PC-3 (cell line): ENCODE results near the gene P2RY11. TPM values are rescaled to one million over a fixed set of nuclear protein-coding genes. Genes with fewer than 3 reads are reported as not detected.

Experiments
- ATAC-seq: fragments of 200-7000 bp; cut with Tn5 transposase; 2 replicates; pipeline ENCODE4 v1.9.1; 2020; ENCODE audit warnings: mild to moderate bottlenecking, moderate library complexity
- BruUV-seq: library from RNA; stranded (reverse); fragments of 400-500 nt; replicated peaks from 2 replicates; lab custom pipeline; 2021; lab: Mats Ljungman, UMichigan
- CTCF ChIA-PET: fragments of 300-600 bp; sonication (Branson Sonifier 250); formaldehyde crosslinking; loops from one replicate; lab custom pipeline; 2022; ENCODE audit warnings: antibody characterized with exemption; lab: Charles Lee
- POLR2A ChIA-PET: fragments of 300-600 bp; sonication (Branson Sonifier 250); formaldehyde crosslinking; loops from one replicate; lab custom pipeline; 2022; ENCODE audit warnings: antibody characterized with exemption; ENCODE audit not compliant: unreplicated experiment; lab: Charles Lee
- DNase-seq: peaks from one replicate; pipeline ENCODE4 v3.0.0-alpha.2; 2015
- H2AFZ ChIP-seq: fragments of 300-600 bp; sonication (generic); 2 replicates; pipeline ENCODE4 v1.6.0; 2016; ENCODE audit warnings: antibody characterized with exemption, low read length
- H3F3A ChIP-seq: fragments of 300-600 bp; sonication (generic); one replicate; pipeline ENCODE4 v1.6.0; 2017; ENCODE audit warnings: antibody characterized with exemption, low read length, control low read depth, mild to moderate bottlenecking; ENCODE audit not compliant: unreplicated experiment
- H3K27ac ChIP-seq: fragments of 300-600 bp; sonication (generic); 2 replicates; pipeline ENCODE4 v1.5.1; 2016; ENCODE audit warnings: mild to moderate bottlenecking, low read length
- H3K27me3 ChIP-seq: fragments of 300-600 bp; sonication (generic); 2 replicates; pipeline ENCODE4 v1.6.1; 2016; ENCODE audit warnings: low read length, mixed read lengths
- H3K36me3 ChIP-seq: fragments of 300-600 bp; sonication (generic); 2 replicates; pipeline ENCODE4 v1.6.1; 2016; ENCODE audit warnings: low read depth, mixed run types, low read length, mixed read lengths
- H3K4me1 ChIP-seq: fragments of 300-600 bp; sonication (generic); 2 replicates; pipeline ENCODE4 v1.5.1; 2016; ENCODE audit warnings: low read length; ENCODE audit not compliant: insufficient read depth
- H3K4me2 ChIP-seq: fragments of 300-600 bp; sonication (generic); 2 replicates; pipeline ENCODE4 v1.6.0; 2016; ENCODE audit warnings: low read length
- H3K4me3 ChIP-seq: fragments of 300-600 bp; sonication (generic); 2 replicates; pipeline ENCODE4 v1.5.1; 2016; ENCODE audit warnings: mild to moderate bottlenecking, low read length, mixed read lengths
- H3K79me2 ChIP-seq: fragments of 300-600 bp; sonication (generic); 2 replicates; pipeline ENCODE4 v1.6.1; 2017; ENCODE audit warnings: low read length, mixed read lengths
- H3K9ac ChIP-seq: fragments of 300-600 bp; sonication (generic); 2 replicates; pipeline ENCODE4 v1.6.0; 2016; ENCODE audit warnings: mild to moderate bottlenecking, low read length
- H3K9me2 ChIP-seq: fragments of 300-600 bp; sonication (generic); replicated peaks from 2 replicates; pipeline ENCODE4 v1.6.1; 2016; ENCODE audit warnings: mixed run types, low read length, mixed read lengths
- H3K9me3 ChIP-seq: fragments of 300-600 bp; sonication (generic); 2 replicates; pipeline ENCODE4 v1.6.1; 2016; ENCODE audit warnings: low read length, mixed read lengths
- H4K20me1 ChIP-seq: fragments of 300-600 bp; sonication (generic); 2 replicates; pipeline ENCODE4 v1.6.1; 2016; ENCODE audit warnings: low read length, mixed read lengths
- CTCF ChIP-seq: fragments of 300-600 bp; sonication (generic); conservative IDR thresholded peaks from 2 replicates; pipeline ENCODE4 v1.5.1; 2017; ENCODE audit warnings: antibody characterized with exemption, low read depth, mild to moderate bottlenecking, low read length
- EZH2 ChIP-seq: fragments of 300-600 bp; sonication (generic); IDR thresholded peaks from one replicate; pipeline ENCODE4 v1.6.1; 2017; ENCODE audit warnings: antibody characterized with exemption, mild to moderate bottlenecking, low read length; ENCODE audit not compliant: unreplicated experiment
- EZH2phosphoT487 ChIP-seq: fragments of 300-600 bp; sonication (generic); IDR thresholded peaks from 2 replicates; pipeline ENCODE4 v1.6.1; 2018; ENCODE audit warnings: mild to moderate bottlenecking, antibody characterized with exemption, low read length, borderline replicate concordance
- intact Hi-C: fragments of 100-400 bp; cut with micrococcal nuclease; formaldehyde crosslinking; loops from 2 replicates; pipeline ENCODE4 v1.9.0; 2023
- total RNA-seq: library from RNA; depleted of rRNA; stranded (reverse); fragments of >200 nt; gene quantifications from 2 replicates; pipeline ENCODE4 v1.2.3, GENCODE V29; 2014

P2RY11 gene
- total RNA-seq, 1 experiment from 2014 or later = 11.1 TPM

GRCh38 chr19:10151521-10151920, 40.0 kb downstream of the P2RY11 start:
- intact Hi-C loops = no loop called here
- no peak overlapping the region for H2AFZ ChIP-seq
- DNase-seq (no peak), ATAC-seq (no peak)
- no peak for TF ChIP-seq EZH2
- no peak for TF ChIP-seq EZH2phosphoT487
- TF ChIP-seq CTCF = no peak
- no peak overlapping the region for H3K4me3 ChIP-seq
- H3K27me3 ChIP-seq = no peaks in the 10 kb centered on the region
- H3K4me1 ChIP-seq = no peaks in the 10 kb centered on the region
- peaks cover 80% of the 10 kb centered on the region for H3K36me3 ChIP-seq
- no peak overlapping the region for H3K27ac ChIP-seq
- no peaks in the 10 kb centered on the region for H3K9me3 ChIP-seq
- 0 out of 2 replicates have a peak, but pooled peaks cover 6% of the 10 kb centered on the region for H4K20me1 ChIP-seq
- no peaks in the 10 kb centered on the region for H3K9me2 ChIP-seq
- H3K79me2 ChIP-seq = no peaks in the 10 kb centered on the region
- ChIA-PET POLR2A (no interaction called here), CTCF (no interaction called here)
- H3F3A ChIP-seq = no peaks in the 10 kb centered on the region
- no peak overlapping the region for H3K9ac ChIP-seq
- no TSS peak for BruUV-seq
- no peak overlapping the region for H3K4me2 ChIP-seq

GRCh38 chr19:10152100-10152499, 40.6 kb downstream of the P2RY11 start:
- ChIA-PET CTCF (no interaction called here), POLR2A (no interaction called here)
- Histone ChIP-seq H2AFZ (no peak overlapping the region), H3K9ac (no peak overlapping the region), H3K4me1 (no peaks in the 10 kb centered on the region), H3K79me2 (no peaks in the 10 kb centered on the region), H3K4me3 (no peak overlapping the region), H3K36me3 (peaks cover 82% of the 10 kb centered on the region), H3K9me3 (no peaks in the 10 kb centered on the region), H3K9me2 (no peaks in the 10 kb centered on the region), H3K4me2 (no peak overlapping the region), H3F3A (no peaks in the 10 kb centered on the region), H3K27ac (no peak overlapping the region), H3K27me3 (no peaks in the 10 kb centered on the region), H4K20me1 (0 out of 2 replicates have a peak, but pooled peaks cover 6% of the 10 kb centered on the region)
- intact Hi-C loops = no loop called here
- BruUV-seq = no TSS peak
- TF ChIP-seq CTCF (no peak), EZH2 (no peak), EZH2phosphoT487 (no peak)
- ATAC-seq (no peak; the same call in 1 of the 2 replicates), DNase-seq (no peak)

GRCh38 chr19:10155839-10156238, 44.3 kb downstream of the P2RY11 start:
- no peak overlapping the region for H3K9ac ChIP-seq
- intact Hi-C loops = no loop called here
- no peaks in the 10 kb centered on the region for H3K4me1 ChIP-seq
- no peak for TF ChIP-seq EZH2
- TF ChIP-seq CTCF = peak; percentile 36
- H3K27ac ChIP-seq = no peak overlapping the region
- H3K4me3 ChIP-seq = no peak overlapping the region
- 0 out of 2 replicates have a peak, but pooled peaks cover 6% of the 10 kb centered on the region for H4K20me1 ChIP-seq
- ATAC-seq (peak; percentile 56; the same call in 1 of the 2 replicates), DNase-seq (peak; percentile 29)
- no peaks in the 10 kb centered on the region for H3K27me3 ChIP-seq
- ChIA-PET CTCF (interaction anchor here (0.6 kb wide), 1 partner anchor 591 kb away, joined by 5 read pairs; no protein-coding TSS in a partner anchor), POLR2A (no interaction called here)
- no peak overlapping the region for H2AFZ ChIP-seq
- H3K4me2 ChIP-seq = no peak overlapping the region
- no peaks in the 10 kb centered on the region for H3F3A ChIP-seq
- H3K9me2 ChIP-seq = no peaks in the 10 kb centered on the region
- H3K79me2 ChIP-seq = no peaks in the 10 kb centered on the region
- H3K9me3 ChIP-seq = no peaks in the 10 kb centered on the region
- BruUV-seq = no TSS peak
- H3K36me3 ChIP-seq = peaks cover 95% of the 10 kb centered on the region
